ENCODE measurements around the gene THEMIS.

DNA sequence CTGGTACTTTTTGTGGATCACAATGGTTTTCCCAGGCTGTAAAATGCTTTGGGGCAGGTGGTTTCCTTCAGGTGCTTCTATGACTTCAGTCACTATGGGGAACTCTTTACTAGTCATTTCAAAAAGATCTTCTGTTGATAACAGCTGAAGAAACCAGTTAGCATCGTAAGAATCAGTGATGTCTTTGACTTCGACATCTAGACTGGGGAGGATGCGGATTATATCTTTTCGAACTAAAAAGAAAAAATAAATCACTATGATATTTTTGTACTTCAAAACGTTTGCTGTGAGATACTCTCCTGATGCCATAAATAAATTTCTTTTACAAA, 87.2 kb downstream of the THEMIS start:
- TF ChIP-seq POLR2AphosphoS5 (IDR thresholded peaks at IDR 0.05; ENCODE audit: low read depth, low read length) (no peak), SIN3A (IDR thresholded peaks at IDR 0.05; ENCODE audit: borderline replicate concordance, insufficient read depth, low read depth, low read length) (no peak), TCF7L2 (IDR thresholded peaks at IDR 0.05; ENCODE audit: low read depth, low read length) (no peak)
- TF ChIP-seq, protein P1, sequence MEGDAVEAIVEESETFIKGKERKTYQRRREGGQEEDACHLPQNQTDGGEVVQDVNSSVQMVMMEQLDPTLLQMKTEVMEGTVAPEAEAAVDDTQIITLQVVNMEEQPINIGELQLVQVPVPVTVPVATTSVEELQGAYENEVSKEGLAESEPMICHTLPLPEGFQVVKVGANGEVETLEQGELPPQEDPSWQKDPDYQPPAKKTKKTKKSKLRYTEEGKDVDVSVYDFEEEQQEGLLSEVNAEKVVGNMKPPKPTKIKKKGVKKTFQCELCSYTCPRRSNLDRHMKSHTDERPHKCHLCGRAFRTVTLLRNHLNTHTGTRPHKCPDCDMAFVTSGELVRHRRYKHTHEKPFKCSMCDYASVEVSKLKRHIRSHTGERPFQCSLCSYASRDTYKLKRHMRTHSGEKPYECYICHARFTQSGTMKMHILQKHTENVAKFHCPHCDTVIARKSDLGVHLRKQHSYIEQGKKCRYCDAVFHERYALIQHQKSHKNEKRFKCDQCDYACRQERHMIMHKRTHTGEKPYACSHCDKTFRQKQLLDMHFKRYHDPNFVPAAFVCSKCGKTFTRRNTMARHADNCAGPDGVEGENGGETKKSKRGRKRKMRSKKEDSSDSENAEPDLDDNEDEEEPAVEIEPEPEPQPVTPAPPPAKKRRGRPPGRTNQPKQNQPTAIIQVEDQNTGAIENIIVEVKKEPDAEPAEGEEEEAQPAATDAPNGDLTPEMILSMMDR (IDR thresholded peaks at IDR 0.05): no peak
- TF ChIP-seq, protein P2, sequence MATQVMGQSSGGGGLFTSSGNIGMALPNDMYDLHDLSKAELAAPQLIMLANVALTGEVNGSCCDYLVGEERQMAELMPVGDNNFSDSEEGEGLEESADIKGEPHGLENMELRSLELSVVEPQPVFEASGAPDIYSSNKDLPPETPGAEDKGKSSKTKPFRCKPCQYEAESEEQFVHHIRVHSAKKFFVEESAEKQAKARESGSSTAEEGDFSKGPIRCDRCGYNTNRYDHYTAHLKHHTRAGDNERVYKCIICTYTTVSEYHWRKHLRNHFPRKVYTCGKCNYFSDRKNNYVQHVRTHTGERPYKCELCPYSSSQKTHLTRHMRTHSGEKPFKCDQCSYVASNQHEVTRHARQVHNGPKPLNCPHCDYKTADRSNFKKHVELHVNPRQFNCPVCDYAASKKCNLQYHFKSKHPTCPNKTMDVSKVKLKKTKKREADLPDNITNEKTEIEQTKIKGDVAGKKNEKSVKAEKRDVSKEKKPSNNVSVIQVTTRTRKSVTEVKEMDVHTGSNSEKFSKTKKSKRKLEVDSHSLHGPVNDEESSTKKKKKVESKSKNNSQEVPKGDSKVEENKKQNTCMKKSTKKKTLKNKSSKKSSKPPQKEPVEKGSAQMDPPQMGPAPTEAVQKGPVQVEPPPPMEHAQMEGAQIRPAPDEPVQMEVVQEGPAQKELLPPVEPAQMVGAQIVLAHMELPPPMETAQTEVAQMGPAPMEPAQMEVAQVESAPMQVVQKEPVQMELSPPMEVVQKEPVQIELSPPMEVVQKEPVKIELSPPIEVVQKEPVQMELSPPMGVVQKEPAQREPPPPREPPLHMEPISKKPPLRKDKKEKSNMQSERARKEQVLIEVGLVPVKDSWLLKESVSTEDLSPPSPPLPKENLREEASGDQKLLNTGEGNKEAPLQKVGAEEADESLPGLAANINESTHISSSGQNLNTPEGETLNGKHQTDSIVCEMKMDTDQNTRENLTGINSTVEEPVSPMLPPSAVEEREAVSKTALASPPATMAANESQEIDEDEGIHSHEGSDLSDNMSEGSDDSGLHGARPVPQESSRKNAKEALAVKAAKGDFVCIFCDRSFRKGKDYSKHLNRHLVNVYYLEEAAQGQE (IDR thresholded peaks at IDR 0.05; ENCODE audit: insufficient read depth in 1 of 2, low read depth in 2 of 2, low read length in 1 of 2): no peak

Data from Panc1 (cell line).